ENCODE measurements around the gene ODF2L. TPM values are rescaled to one million over a fixed set of nuclear protein-coding genes. Genes with fewer than 3 reads are reported as not detected.

Gene ODF2L
- total RNA-seq, 1 experiment from 2014 or later = 24.4 TPM

- CTCF ChIA-PET = interaction anchor here (0.6 to 0.7 kb wide), 2 partner anchors 50 to 1140 kb away, joined by 4 to 5 read pairs; partner anchors contain the start of gene ODF2L
Observed at GRCh38 chr1:86445919-86446318, 49.8 kb upstream of the ODF2L start.

More at GRCh38 chr1:86445919-86446318, 49.8 kb upstream of the ODF2L start:
- H3K36me3 Mint-ChIP-seq = no peaks in the 10 kb centered on the region
- POLR2A ChIA-PET = no interaction called here
- no peaks in the 10 kb centered on the region for H3K27me3 Mint-ChIP-seq (ENCODE audit: low read depth)
- TF ChIP-seq RELA (CRISPR knock-in tag; IDR thresholded peaks at IDR 0.05; ENCODE audit: borderline replicate concordance) = no peak
- TF ChIP-seq OVOL2 (CRISPR knock-in tag; IDR thresholded peaks at IDR 0.05; ENCODE audit: borderline replicate concordance) = no peak
- no peak for TF ChIP-seq NFE2L1 (CRISPR knock-in tag; IDR thresholded peaks at IDR 0.05)
- no peak for TF ChIP-seq CDX4 (CRISPR knock-in tag; IDR thresholded peaks at IDR 0.05; ENCODE audit: borderline replicate concordance)
- no peak for TF ChIP-seq ZNF121 (CRISPR knock-in tag; IDR thresholded peaks at IDR 0.05)
- no peak for TF ChIP-seq JAZF1 (CRISPR knock-in tag; IDR thresholded peaks at IDR 0.05)
- no peak for TF ChIP-seq IRF2 (CRISPR knock-in tag; IDR thresholded peaks at IDR 0.05; ENCODE audit: borderline replicate concordance, low read depth)
- TF ChIP-seq, protein P1, sequence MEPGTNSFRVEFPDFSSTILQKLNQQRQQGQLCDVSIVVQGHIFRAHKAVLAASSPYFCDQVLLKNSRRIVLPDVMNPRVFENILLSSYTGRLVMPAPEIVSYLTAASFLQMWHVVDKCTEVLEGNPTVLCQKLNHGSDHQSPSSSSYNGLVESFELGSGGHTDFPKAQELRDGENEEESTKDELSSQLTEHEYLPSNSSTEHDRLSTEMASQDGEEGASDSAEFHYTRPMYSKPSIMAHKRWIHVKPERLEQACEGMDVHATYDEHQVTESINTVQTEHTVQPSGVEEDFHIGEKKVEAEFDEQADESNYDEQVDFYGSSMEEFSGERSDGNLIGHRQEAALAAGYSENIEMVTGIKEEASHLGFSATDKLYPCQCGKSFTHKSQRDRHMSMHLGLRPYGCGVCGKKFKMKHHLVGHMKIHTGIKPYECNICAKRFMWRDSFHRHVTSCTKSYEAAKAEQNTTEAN (CRISPR knock-in tag; IDR thresholded peaks at IDR 0.05) = no peak
- TF ChIP-seq ZNF263 (CRISPR knock-in tag; IDR thresholded peaks at IDR 0.05; ENCODE audit: low read depth) = no peak
- no peak for TF ChIP-seq EMX1 (CRISPR knock-in tag; IDR thresholded peaks at IDR 0.05)
- no peak for TF ChIP-seq MYBL2 (CRISPR knock-in tag; IDR thresholded peaks at IDR 0.05)
- no peak for TF ChIP-seq STAT6 (CRISPR knock-in tag; conservative IDR thresholded peaks at IDR 0.05; ENCODE audit: low read depth)
- TF ChIP-seq TP53 (CRISPR knock-in tag; IDR thresholded peaks at IDR 0.05) = no peak
- TF ChIP-seq ZMAT4 (CRISPR knock-in tag; IDR thresholded peaks at IDR 0.05) = no peak
- no peak for TF ChIP-seq KAT7 (CRISPR knock-in tag; IDR thresholded peaks at IDR 0.05; ENCODE audit: borderline replicate concordance)
- no peak for TF ChIP-seq PREB (CRISPR knock-in tag; IDR thresholded peaks at IDR 0.05; ENCODE audit: borderline replicate concordance)
- no peak for TF ChIP-seq NR1H2 (CRISPR knock-in tag; IDR thresholded peaks at IDR 0.05)
- TF ChIP-seq, protein P2, sequence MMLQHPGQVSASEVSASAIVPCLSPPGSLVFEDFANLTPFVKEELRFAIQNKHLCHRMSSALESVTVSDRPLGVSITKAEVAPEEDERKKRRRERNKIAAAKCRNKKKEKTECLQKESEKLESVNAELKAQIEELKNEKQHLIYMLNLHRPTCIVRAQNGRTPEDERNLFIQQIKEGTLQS (CRISPR knock-in tag; conservative IDR thresholded peaks at IDR 0.05) = no peak
- no peak for TF ChIP-seq ESRRA (CRISPR knock-in tag; IDR thresholded peaks at IDR 0.05; ENCODE audit: borderline replicate concordance)
- no peak for TF ChIP-seq USF2 (CRISPR knock-in tag; IDR thresholded peaks at IDR 0.05)
- no peak overlapping the region for H3K4me3 Mint-ChIP-seq
- peak; percentile 71 for ATAC-seq
- H3K9me3 Mint-ChIP-seq = no peaks in the 10 kb centered on the region
- no peak for DNase-seq (ENCODE audit: low spot score)
- peaks cover 8% of the 10 kb centered on the region for H3K4me1 Mint-ChIP-seq
- H3K27ac Mint-ChIP-seq = no peak overlapping the region

All from WTC11 (cell line).